GM12878 (cell line): ENCODE data around the gene CD244. TPM values are rescaled to one million over a fixed set of nuclear protein-coding genes. Genes with fewer than 3 reads are reported as not detected.

Experiments
- ATAC-seq: fragments of 200-7000 bp; cut with Tn5 transposase; 3 replicates; pipeline ENCODE4 v1.9.1; 2020; ENCODE audit warnings: mild to moderate bottlenecking, moderate library complexity
- BruUV-seq: library from RNA; stranded (reverse); fragments of 400-500 nt; replicated peaks from 2 replicates; lab custom pipeline; 2021; lab: Mats Ljungman, UMichigan
- CTCF ChIA-PET: fragments of 300-600 bp; sonication (Branson Sonifier 250); formaldehyde crosslinking; extraction: SDS; loops from one replicate; lab custom pipeline; 2021; ENCODE audit warnings: inconsistent platforms; lab: Yijun Ruan, JAX
- POLR2A ChIA-PET: fragments of 350-600 bp; formaldehyde crosslinking; extraction: SDS; loops from one replicate; lab custom pipeline; 2021; ENCODE audit warnings: inconsistent platforms; lab: Charles Lee
- RAD21 ChIA-PET: fragments of 300-600 bp; sonication (Branson Sonifier 250); formaldehyde crosslinking; loops from one replicate; lab custom pipeline; 2023; ENCODE audit warnings: antibody characterized with exemption; ENCODE audit not compliant: unreplicated experiment; lab: Charles Lee
- SMC1A ChIA-PET: fragments of 300-600 bp; sonication (Branson Sonifier 250); formaldehyde crosslinking; loops from one replicate; lab custom pipeline; 2023; ENCODE audit not compliant: unreplicated experiment, uncharacterized antibody; lab: Charles Lee
- DNase-seq: peaks from one replicate; pipeline ENCODE4 v3.0.0-alpha.2; 2011; ENCODE audit warnings: low read depth, low spot score
- FAIRE-seq: peaks from 3 replicates; lab custom pipeline; 2011; peaks lifted over from hg19 to GRCh38; lab: Jason Lieb, UNC
- H2AFZ ChIP-seq: 2 replicates; pipeline ENCODE4 v1.6.0; 2011; ENCODE audit warnings: low read depth, low read length, control low read depth; ENCODE audit not compliant: control insufficient read depth
- H3K27ac ChIP-seq: 2 replicates; pipeline ENCODE4 v1.5.1; 2011; ENCODE audit warnings: control low read depth; ENCODE audit not compliant: control insufficient read depth, insufficient read depth
- H3K27me3 ChIP-seq, 2 experiments: replicated peaks in 1 of 2; 2 replicates each; pipeline versions ENCODE4 v1.6.0 to v1.6.1; 2011; ENCODE audit warnings: low read length in 1 of 2; ENCODE audit not compliant: control insufficient read depth in 2 of 2, insufficient read depth in 2 of 2
- H3K36me3 ChIP-seq, 2 experiments: 2 replicates each; pipeline ENCODE4 v1.5.1; 2011; ENCODE audit warnings: low read length in 1 of 2; ENCODE audit not compliant: control insufficient read depth in 2 of 2, insufficient read depth in 2 of 2
- H3K4me1 ChIP-seq: 2 replicates; pipeline ENCODE4 v1.6.1; 2011; ENCODE audit warnings: mild to moderate bottlenecking, low read length, moderate library complexity, mixed read lengths; ENCODE audit not compliant: control insufficient read depth, insufficient read depth
- H3K4me2 ChIP-seq: 2 replicates; pipeline ENCODE4 v1.6.0; 2011; ENCODE audit warnings: control low read depth; ENCODE audit not compliant: control insufficient read depth, insufficient read depth
- H3K4me3 ChIP-seq: fragments of 200-600 bp; sonication (generic); 2 replicates; pipeline ENCODE4 v1.5.1; 2016
- H3K79me2 ChIP-seq: 2 replicates; pipeline ENCODE4 v1.6.0; 2011; ENCODE audit warnings: low read length; ENCODE audit not compliant: control insufficient read depth, insufficient read depth
- H3K9ac ChIP-seq: 2 replicates; pipeline ENCODE4 v1.8.0; 2011; ENCODE audit warnings: low read length, control low read depth, mixed read lengths; ENCODE audit not compliant: control insufficient read depth, insufficient read depth
- H3K9me3 ChIP-seq: replicated peaks from 3 replicates; pipeline ENCODE4 v1.5.1; 2011; ENCODE audit warnings: mild to moderate bottlenecking, low read length; ENCODE audit not compliant: control insufficient read depth, insufficient read depth
- H4K20me1 ChIP-seq: 2 replicates; pipeline ENCODE4 v1.6.0; 2011; ENCODE audit not compliant: control insufficient read depth, insufficient read depth
- BMI1 ChIP-seq: fragments of 450-650 bp; IDR thresholded peaks from 2 replicates; pipeline ENCODE4 v1.6.1; 2016; ENCODE audit warnings: mild to moderate bottlenecking, moderate library complexity, borderline replicate concordance
- CEBPB ChIP-seq, 2 experiments: fragments of 150-350 bp in 1 of 2; IDR thresholded peaks; 2 replicates each; pipeline ENCODE4 v1.6.1; 2012 to 2014; ENCODE audit warnings: low read depth in 2 of 2, low read length in 2 of 2, borderline replicate concordance in 1 of 2, inconsistent platforms in 1 of 2
- CREB1 ChIP-seq: IDR thresholded peaks from 2 replicates; pipeline ENCODE4 v1.6.1; 2012; ENCODE audit warnings: low read depth, mild to moderate bottlenecking, inconsistent platforms
- FOXK2 ChIP-seq: fragments of 450-650 bp; IDR thresholded peaks from 2 replicates; pipeline ENCODE4 v1.6.1; 2017; ENCODE audit warnings: mild to moderate bottlenecking, moderate library complexity
- GATAD2B ChIP-seq: fragments of 450-650 bp; conservative IDR thresholded peaks from 2 replicates; pipeline ENCODE4 v1.6.1; 2017; ENCODE audit warnings: low read depth, mild to moderate bottlenecking, moderate library complexity
- LARP7 ChIP-seq: fragments of 450-650 bp; IDR thresholded peaks from 2 replicates; pipeline ENCODE4 v1.6.1; 2017; ENCODE audit warnings: mild to moderate bottlenecking
- POU2F2 ChIP-seq: IDR thresholded peaks from 3 replicates; pipeline ENCODE4 v1.6.1; 2011; ENCODE audit warnings: low read depth, mild to moderate bottlenecking, low read length, borderline replicate concordance
- RCOR1 ChIP-seq: conservative IDR thresholded peaks from 2 replicates; pipeline ENCODE4 v1.6.1; 2012; ENCODE audit warnings: low read depth, low read length, improper control_type of control experiment
- TCF12 ChIP-seq: IDR thresholded peaks from 2 replicates; pipeline ENCODE4 v1.6.1; 2011; ENCODE audit warnings: low read depth, mild to moderate bottlenecking, low read length
- WGBS: methylation state at CpG from one replicate; pipeline ENCODE4 v1.1.6; 2016; ENCODE audit warnings: low lambda C conversion rate; ENCODE audit not compliant: insufficient replicate concordance, insufficient coverage; ENCODE audit errors: missing lambda C conversion rate; 5-methylcytosine and 5-hydroxymethylcytosine counted together
- in situ Hi-C: fragments of 300-500 bp; cut with MboI; formaldehyde crosslinking; loops from 9 replicates; pipeline ENCODE4 v1.14.3; 2018; ENCODE audit warnings: mixed read lengths
- intact Hi-C: fragments of 100-400 bp; cut with micrococcal nuclease; formaldehyde crosslinking; loops from one replicate; pipeline ENCODE4 v1.14.2; 2022; ENCODE audit not compliant: unreplicated experiment
- polyA plus RNA-seq, 11 experiments: library from polyadenylated mRNA; depleted of rRNA in 4 of 11; unstranded in 6 of 11; stranded (reverse) in 5 of 11; fragments of >200 nt; fragmentation: Nextera tagmentation in 4 of 11; fragmentation: Illumina TruSeq in 1 of 11; extraction: Ambion mirVana in 4 of 11; extraction: Trizol in 1 of 11; gene quantifications; 1 replicate in 1 of 11; 2 replicates in 10 of 11; pipeline versions ENCODE4 v1.2.1 to v1.2.3, GENCODE V29; 2011 to 2016; ENCODE audit warnings: inconsistent platforms in 2 of 11, missing spikeins in 2 of 11, low read depth in 1 of 11
- total RNA-seq, 4 experiments: library from RNA; depleted of rRNA in 3 of 4; stranded (reverse); fragments of >200 nt in 3 of 4; fragmentation: Illumina TruSeq in 1 of 4; extraction: Trizol in 1 of 4; gene quantifications; 2 replicates each; pipeline versions ENCODE4 v1.2.1 to v1.2.3, GENCODE V29; 2013 to 2021
- TF ChIP-seq, protein P1 (sequence below): IDR thresholded peaks from 2 replicates; pipeline ENCODE4 v1.6.1; 2011; ENCODE audit warnings: mild to moderate bottlenecking, low read depth, low read length, moderate library complexity; ENCODE audit not compliant: insufficient replicate concordance
- TF ChIP-seq, protein P2 (sequence below): fragments of 450-650 bp; formaldehyde crosslinking; IDR thresholded peaks from 2 replicates; pipeline ENCODE4 v1.4.0; 2020; ENCODE audit warnings: mild to moderate bottlenecking, moderate library complexity
- TF ChIP-seq, protein P3 (sequence below): IDR thresholded peaks from 2 replicates; pipeline ENCODE4 v1.6.1; 2012; ENCODE audit warnings: mild to moderate bottlenecking, low read depth, low read length

CD244 gene
- total and polyA plus RNA-seq, 10 of the 15 experiments (the other 5 are each of a cell fraction or from before 2014, with no cell fraction given), result 0.24 to 13.6 (median 0.73) TPM

DNA sequence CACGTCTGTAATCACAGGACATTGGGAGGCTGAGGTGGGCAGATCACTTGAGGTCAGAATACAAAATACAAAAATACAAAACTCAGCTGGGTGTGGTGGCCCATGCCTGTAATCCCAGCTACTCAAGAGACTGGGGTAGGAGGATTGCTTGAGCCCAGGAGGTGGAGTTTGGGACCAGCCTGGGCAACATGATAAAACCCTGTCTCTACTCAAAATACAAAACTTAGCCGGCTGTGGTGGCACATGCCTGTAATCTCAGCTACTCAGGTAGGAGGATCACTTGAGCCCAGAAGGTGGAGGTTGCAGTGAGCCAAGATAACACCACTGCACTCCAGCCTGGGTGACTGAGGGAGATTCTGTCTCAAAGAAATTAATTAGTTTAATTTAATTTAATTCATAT, 28.8 kb upstream of the CD244 start:
- Histone ChIP-seq H3K79me2 (no peaks in the 10 kb centered on the region), H2AFZ (no peak overlapping the region), H3K4me3 (no peak overlapping the region), H3K36me3 (no peaks in the 10 kb centered on the region), H3K27me3 (no peaks in the 10 kb centered on the region), H4K20me1 (no peaks in the 10 kb centered on the region), H3K27ac (no peak overlapping the region), H3K4me2 (no peak overlapping the region), H3K4me1 (no peaks in the 10 kb centered on the region), H3K9ac (no peak overlapping the region), H3K9me3 (no peaks in the 10 kb centered on the region; the same call in 2 of the 3 replicates)
- in situ Hi-C loops, result no loop called here
- CTCF ChIA-PET, result interaction anchor here (1.3 to 9.5 kb wide), 2 partner anchors 61 to 96 kb away, joined by 4 to 56 read pairs; partner anchors contain the start of gene ITLN2
- TF ChIP-seq CREB1 (no peak), GATAD2B (no peak), CEBPB (IDR thresholded peaks at IDR 0.05; ENCODE audit: borderline replicate concordance in 1 of 2, low read depth in 2 of 2, low read length in 2 of 2) (no peak), FOXK2 (no peak), BMI1 (no peak), POU2F2 (no peak), TCF12 (no peak), LARP7 (no peak), RCOR1 (no peak)
- TF ChIP-seq, protein P1, sequence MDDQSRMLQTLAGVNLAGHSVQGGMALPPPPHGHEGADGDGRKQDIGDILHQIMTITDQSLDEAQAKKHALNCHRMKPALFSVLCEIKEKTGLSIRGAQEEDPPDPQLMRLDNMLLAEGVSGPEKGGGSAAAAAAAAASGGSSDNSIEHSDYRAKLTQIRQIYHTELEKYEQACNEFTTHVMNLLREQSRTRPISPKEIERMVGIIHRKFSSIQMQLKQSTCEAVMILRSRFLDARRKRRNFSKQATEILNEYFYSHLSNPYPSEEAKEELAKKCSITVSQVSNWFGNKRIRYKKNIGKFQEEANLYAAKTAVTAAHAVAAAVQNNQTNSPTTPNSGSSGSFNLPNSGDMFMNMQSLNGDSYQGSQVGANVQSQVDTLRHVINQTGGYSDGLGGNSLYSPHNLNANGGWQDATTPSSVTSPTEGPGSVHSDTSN, result no peak
- TF ChIP-seq, protein P2, sequence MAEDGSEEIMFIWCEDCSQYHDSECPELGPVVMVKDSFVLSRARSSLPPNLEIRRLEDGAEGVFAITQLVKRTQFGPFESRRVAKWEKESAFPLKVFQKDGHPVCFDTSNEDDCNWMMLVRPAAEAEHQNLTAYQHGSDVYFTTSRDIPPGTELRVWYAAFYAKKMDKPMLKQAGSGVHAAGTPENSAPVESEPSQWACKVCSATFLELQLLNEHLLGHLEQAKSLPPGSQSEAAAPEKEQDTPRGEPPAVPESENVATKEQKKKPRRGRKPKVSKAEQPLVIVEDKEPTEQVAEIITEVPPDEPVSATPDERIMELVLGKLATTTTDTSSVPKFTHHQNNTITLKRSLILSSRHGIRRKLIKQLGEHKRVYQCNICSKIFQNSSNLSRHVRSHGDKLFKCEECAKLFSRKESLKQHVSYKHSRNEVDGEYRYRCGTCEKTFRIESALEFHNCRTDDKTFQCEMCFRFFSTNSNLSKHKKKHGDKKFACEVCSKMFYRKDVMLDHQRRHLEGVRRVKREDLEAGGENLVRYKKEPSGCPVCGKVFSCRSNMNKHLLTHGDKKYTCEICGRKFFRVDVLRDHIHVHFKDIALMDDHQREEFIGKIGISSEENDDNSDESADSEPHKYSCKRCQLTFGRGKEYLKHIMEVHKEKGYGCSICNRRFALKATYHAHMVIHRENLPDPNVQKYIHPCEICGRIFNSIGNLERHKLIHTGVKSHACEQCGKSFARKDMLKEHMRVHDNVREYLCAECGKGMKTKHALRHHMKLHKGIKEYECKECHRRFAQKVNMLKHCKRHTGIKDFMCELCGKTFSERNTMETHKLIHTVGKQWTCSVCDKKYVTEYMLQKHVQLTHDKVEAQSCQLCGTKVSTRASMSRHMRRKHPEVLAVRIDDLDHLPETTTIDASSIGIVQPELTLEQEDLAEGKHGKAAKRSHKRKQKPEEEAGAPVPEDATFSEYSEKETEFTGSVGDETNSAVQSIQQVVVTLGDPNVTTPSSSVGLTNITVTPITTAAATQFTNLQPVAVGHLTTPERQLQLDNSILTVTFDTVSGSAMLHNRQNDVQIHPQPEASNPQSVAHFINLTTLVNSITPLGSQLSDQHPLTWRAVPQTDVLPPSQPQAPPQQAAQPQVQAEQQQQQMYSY (CRISPR knock-in tag), result no peak
- TF ChIP-seq, protein P3, sequence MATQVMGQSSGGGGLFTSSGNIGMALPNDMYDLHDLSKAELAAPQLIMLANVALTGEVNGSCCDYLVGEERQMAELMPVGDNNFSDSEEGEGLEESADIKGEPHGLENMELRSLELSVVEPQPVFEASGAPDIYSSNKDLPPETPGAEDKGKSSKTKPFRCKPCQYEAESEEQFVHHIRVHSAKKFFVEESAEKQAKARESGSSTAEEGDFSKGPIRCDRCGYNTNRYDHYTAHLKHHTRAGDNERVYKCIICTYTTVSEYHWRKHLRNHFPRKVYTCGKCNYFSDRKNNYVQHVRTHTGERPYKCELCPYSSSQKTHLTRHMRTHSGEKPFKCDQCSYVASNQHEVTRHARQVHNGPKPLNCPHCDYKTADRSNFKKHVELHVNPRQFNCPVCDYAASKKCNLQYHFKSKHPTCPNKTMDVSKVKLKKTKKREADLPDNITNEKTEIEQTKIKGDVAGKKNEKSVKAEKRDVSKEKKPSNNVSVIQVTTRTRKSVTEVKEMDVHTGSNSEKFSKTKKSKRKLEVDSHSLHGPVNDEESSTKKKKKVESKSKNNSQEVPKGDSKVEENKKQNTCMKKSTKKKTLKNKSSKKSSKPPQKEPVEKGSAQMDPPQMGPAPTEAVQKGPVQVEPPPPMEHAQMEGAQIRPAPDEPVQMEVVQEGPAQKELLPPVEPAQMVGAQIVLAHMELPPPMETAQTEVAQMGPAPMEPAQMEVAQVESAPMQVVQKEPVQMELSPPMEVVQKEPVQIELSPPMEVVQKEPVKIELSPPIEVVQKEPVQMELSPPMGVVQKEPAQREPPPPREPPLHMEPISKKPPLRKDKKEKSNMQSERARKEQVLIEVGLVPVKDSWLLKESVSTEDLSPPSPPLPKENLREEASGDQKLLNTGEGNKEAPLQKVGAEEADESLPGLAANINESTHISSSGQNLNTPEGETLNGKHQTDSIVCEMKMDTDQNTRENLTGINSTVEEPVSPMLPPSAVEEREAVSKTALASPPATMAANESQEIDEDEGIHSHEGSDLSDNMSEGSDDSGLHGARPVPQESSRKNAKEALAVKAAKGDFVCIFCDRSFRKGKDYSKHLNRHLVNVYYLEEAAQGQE, result no peak
- ATAC-seq (no peak), FAIRE-seq (no peak), DNase-seq (no peak)
- POLR2A ChIA-PET, result no interaction called here
- RAD21 ChIA-PET, result no interaction called here
- no TSS peak for BruUV-seq
- WGBS, result 20% methylated on average over 2 of the region's 2 CpGs
- intact Hi-C loops, result no loop called here
- SMC1A ChIA-PET, result no interaction called here
